ENCODE data around the gene KIF26A. TPM values are rescaled to one million over a fixed set of nuclear protein-coding genes. Genes with fewer than 3 reads are reported as not detected.

The KIF26A gene
- total RNA-seq, 4 donors from 2014 or later = 3.3 to 6.2 (median 4.9) TPM

DNA sequence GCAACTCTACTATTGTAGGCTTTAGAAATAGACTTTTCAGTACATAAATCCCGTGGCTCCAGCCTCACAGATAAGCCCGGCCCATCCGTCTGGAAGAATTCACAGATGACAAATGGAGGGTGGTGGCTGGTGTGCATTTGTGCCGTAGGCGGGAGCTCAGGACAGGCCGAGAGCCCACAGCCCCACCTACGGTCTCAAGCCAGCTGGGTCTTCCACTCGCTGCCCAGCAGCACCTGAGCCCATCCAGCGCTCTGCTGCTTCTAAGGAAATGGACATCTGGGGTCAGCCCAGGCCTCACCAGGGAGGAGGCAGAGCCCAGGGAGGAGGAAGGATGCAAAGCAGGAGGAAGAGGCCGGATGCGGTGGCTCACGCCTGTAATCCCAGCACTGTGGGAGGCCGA is 72.8 kb downstream of the KIF26A start:
- Histone ChIP-seq H3K27me3 (no peaks in the 10 kb centered on the region), H3K27ac (no peak overlapping the region), H3K4me1 (no peaks in the 10 kb centered on the region), H3K4me3 (replicated peaks in 1 of 3) (no peak overlapping the region), H3K9me3 (no peaks in the 10 kb centered on the region), H3K36me3 (no peaks in the 10 kb centered on the region)
- no peak for DNase-seq
- TF ChIP-seq POLR2A (IDR thresholded peaks at IDR 0.05) (no peak), CTCF (IDR thresholded peaks at IDR 0.05) (no peak)
- 77 to 82% methylated on average over 13 of the region's 13 CpGs for WGBS, 2 donors
- intact Hi-C loops (cut with DNase I) = no loop called here

GRCh38 chr14:104211741-104212140 is 73.4 kb downstream of the KIF26A start:
- Histone ChIP-seq H3K4me3 (replicated peaks in 1 of 3) (no peak overlapping the region), H3K36me3 (no peaks in the 10 kb centered on the region), H3K27me3 (no peaks in the 10 kb centered on the region), H3K4me1 (no peaks in the 10 kb centered on the region), H3K9me3 (no peaks in the 10 kb centered on the region), H3K27ac (no peak overlapping the region)
- intact Hi-C loops (cut with DNase I) = no loop called here
- WGBS, 2 donors = 91 to 94% methylated on average over 9 of the region's 9 CpGs
- TF ChIP-seq CTCF (IDR thresholded peaks at IDR 0.05) = no peak
- TF ChIP-seq POLR2A (IDR thresholded peaks at IDR 0.05) = no peak
- no peak for DNase-seq

GRCh38 chr14:104212206-104213095 is 74.1 kb downstream of the KIF26A start:
- no peak for DNase-seq
- TF ChIP-seq POLR2A (IDR thresholded peaks at IDR 0.05) = no peak
- no peak for TF ChIP-seq CTCF (IDR thresholded peaks at IDR 0.05)
- Histone ChIP-seq H3K9me3 (no peaks in the 10 kb centered on the region), H3K27me3 (no peaks in the 10 kb centered on the region), H3K4me3 (replicated peaks in 1 of 3) (no peak overlapping the region), H3K4me1 (no peaks in the 10 kb centered on the region), H3K27ac (no peak overlapping the region), H3K36me3 (no peaks in the 10 kb centered on the region)
- 90 to 95% methylated on average over 15 to 16 of the region's 27 CpGs for WGBS, 2 donors
- intact Hi-C loops (cut with DNase I) = no loop called here

GRCh38 chr14:104213301-104214034 is 75.1 kb downstream of the KIF26A start:
- no peak for DNase-seq
- H3K36me3 ChIP-seq = no peaks in the 10 kb centered on the region
- no peaks in the 10 kb centered on the region for H3K9me3 ChIP-seq
- H3K27ac ChIP-seq = no peak overlapping the region
- no peaks in the 10 kb centered on the region for H3K4me1 ChIP-seq
- H3K4me3 ChIP-seq (replicated peaks in 1 of 3) = no peak overlapping the region
- WGBS, 2 donors = 83 to 87% methylated on average over 24 to 26 of the region's 30 CpGs
- TF ChIP-seq CTCF (IDR thresholded peaks at IDR 0.05) (no peak), POLR2A (IDR thresholded peaks at IDR 0.05) (no peak)
- intact Hi-C loops (cut with DNase I) = no loop called here
- no peaks in the 10 kb centered on the region for H3K27me3 ChIP-seq
